Activated CD4-positive, alpha-beta T cell treated with anti-CD3 and anti-CD28 coated beads for 36 hours (primary cell): ENCODE measurements around the gene CRY2. TPM values are rescaled to one million over a fixed set of nuclear protein-coding genes. Genes with fewer than 3 reads are reported as not detected.
A peak's percentile ranks its signal among the peaks of the same experiment; 100 is the strongest.

Source experiments
- ATAC-seq: fragments of 200-7000 bp; cut with Tn5 transposase; one replicate; pipeline ENCODE4 v1.10.0; 2021; ENCODE audit warnings: mild to moderate bottlenecking, moderate library complexity
- CTCF ChIA-PET: fragments of 350-600 bp; sonication (Branson Sonifier 250); formaldehyde crosslinking; loops from one replicate; lab custom pipeline; 2021; ENCODE audit warnings: antibody characterized with exemption; lab: Charles Lee
- POLR2A ChIA-PET: fragments of 350-600 bp; sonication (Branson Sonifier 250); formaldehyde crosslinking; loops from one replicate; lab custom pipeline; 2021; ENCODE audit warnings: antibody characterized with exemption, inconsistent platforms; lab: Charles Lee
- DNase-seq: peaks from one replicate; pipeline ENCODE4 v3.0.0-alpha.2; 2020
- H3K27ac Mint-ChIP-seq: one replicate; pipeline ENCODE4 v1.8.0; 2021; ENCODE audit warnings: mixed read lengths
- H3K27me3 Mint-ChIP-seq: one replicate; pipeline ENCODE4 v1.8.0; 2021; ENCODE audit warnings: mixed read lengths
- H3K36me3 Mint-ChIP-seq: one replicate; pipeline ENCODE4 v1.8.0; 2021; ENCODE audit warnings: low read depth, mixed read lengths
- H3K4me1 Mint-ChIP-seq: one replicate; pipeline ENCODE4 v1.8.0; 2021; ENCODE audit warnings: mixed read lengths
- H3K4me3 Mint-ChIP-seq: one replicate; pipeline ENCODE4 v1.8.0; 2021; ENCODE audit warnings: mild to moderate bottlenecking, moderate library complexity, mixed read lengths
- H3K9me3 Mint-ChIP-seq: one replicate; pipeline ENCODE4 v1.8.0; 2021; ENCODE audit warnings: low read depth, mixed read lengths
- intact Hi-C, 2 experiments: fragments of 100-400 bp; cut with DNase I in 1 of 2; cut with micrococcal nuclease in 1 of 2; formaldehyde crosslinking; loops; one replicate each; pipeline versions ENCODE4 v1.14.2 to v1.15.1; 2022 to 2024; cut with DNase I, micrococcal nuclease
- total RNA-seq, 2 experiments: library from RNA; stranded (reverse); gene quantifications; one replicate each; pipeline ENCODE4 v1.2.3, GENCODE V29; 2021

Gene CRY2
- total RNA-seq, 2 experiments from 2014 or later = 13.1 to 14.1 TPM

DNA sequence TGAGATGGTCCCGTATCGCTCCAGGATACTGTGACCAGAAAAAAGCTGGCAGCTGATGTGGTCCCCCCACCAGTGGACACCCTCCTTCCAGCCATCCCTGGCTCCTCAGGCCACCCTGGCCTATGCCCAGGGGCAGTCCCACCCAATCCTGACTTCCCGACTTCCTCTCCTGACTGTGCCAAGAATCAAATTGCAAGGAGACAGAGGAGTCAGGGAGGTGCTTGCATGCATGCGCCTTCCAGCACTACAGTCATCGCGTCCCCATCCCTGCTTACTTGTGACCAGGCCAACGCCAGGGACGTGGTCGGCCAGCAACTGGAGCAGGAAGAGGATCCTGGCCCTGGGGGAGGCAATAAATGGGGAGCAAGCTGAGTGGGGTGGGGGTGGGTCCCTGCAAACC is 63.3 kb downstream of the CRY2 start:
- CTCF ChIA-PET = interaction anchor here (0.6 kb wide), 2 partner anchors 55 to 332 kb away, joined by 3 to 5 read pairs; no protein-coding TSS in a partner anchor
- Mint-ChIP-seq H3K27me3 (no peaks in the 10 kb centered on the region), H3K4me1 (peaks cover 6% of the 10 kb centered on the region), H3K4me3 (no peak overlapping the region), H3K36me3 (peaks cover 7% of the 10 kb centered on the region), H3K27ac (no peak overlapping the region), H3K9me3 (no peaks in the 10 kb centered on the region)
- DNase-seq (no peak), ATAC-seq (no peak)
- intact Hi-C loops = loop anchor here in 1 of 2 experiments (10.0 kb wide), 1 partner anchor 1346 kb away; the partner anchor contains the start of gene CD82
- POLR2A ChIA-PET = no interaction called here

DNA sequence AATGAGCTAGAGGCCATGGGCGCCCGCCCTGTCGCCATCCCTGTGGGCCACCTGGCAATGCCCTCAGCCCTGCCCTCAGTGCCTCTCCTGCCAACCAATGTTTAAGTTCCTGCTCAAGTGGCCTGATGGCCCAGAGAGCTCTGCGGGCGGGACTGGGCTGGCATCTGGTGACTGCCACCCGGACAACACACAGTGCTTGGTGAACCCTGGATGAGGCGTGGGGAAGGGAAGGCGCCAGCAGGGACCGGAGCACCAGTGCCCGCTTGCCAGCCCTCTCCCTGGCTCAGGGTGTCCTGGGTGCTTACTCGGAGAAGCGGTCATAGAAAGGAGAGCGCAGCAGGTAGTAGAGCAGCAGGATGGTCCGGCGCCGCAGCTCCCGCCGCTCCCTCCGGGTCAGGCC is 66.2 kb downstream of the CRY2 start:
- POLR2A ChIA-PET = no interaction called here
- no peak overlapping the region for H3K4me3 Mint-ChIP-seq
- CTCF ChIA-PET = no interaction called here
- intact Hi-C loops = loop anchor here in 1 of 2 experiments (10.0 kb wide), 1 partner anchor 1349 kb away; the partner anchor contains the start of gene CD82
- no peak for DNase-seq
- H3K27ac Mint-ChIP-seq = no peak overlapping the region
- no peaks in the 10 kb centered on the region for H3K9me3 Mint-ChIP-seq
- no peaks in the 10 kb centered on the region for H3K27me3 Mint-ChIP-seq
- no peak for ATAC-seq
- H3K36me3 Mint-ChIP-seq = peaks cover 10% of the 10 kb centered on the region
- peaks cover 17% of the 10 kb centered on the region for H3K4me1 Mint-ChIP-seq

DNA sequence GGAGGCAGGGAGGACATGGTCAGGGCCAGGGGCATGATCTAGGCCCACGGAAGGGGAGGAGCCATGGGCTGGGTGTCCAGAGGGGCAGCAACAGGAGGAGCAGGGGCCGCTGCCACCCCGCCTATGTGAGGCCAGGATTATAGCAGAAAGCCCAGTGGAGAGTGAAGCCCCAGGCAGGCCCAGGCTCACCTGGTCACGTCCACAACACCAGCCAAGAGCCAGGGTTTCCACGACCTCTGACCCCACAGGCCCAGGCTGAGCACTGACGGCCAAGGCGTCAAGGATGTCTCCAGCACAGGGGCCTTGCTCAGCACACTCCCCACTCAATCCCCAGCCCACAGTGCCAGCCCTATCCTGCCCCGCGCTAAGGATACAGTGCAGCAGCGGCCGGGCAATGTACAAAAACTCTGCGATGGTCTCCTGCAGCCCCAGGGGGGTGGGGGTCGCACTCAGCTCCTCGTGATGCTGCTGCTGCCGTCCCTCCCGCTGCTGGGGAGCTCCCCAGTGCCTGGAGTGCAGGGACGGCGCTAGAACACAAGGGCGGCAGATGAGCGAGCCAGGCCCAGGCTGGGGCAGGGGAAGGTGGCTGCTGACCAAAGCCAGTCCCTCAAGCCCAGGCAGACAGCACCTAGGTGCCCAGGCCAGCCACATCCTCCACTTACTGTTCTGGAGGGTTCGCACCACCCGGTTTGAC is 66.8 kb downstream of the CRY2 start:
- H3K27me3 Mint-ChIP-seq = no peaks in the 10 kb centered on the region
- ChIA-PET POLR2A (no interaction called here), CTCF (interaction anchor here (0.7 kb wide), 1 partner anchor 622 kb away, joined by 3 read pairs; no protein-coding TSS in a partner anchor)
- H3K9me3 Mint-ChIP-seq = no peaks in the 10 kb centered on the region
- no peak for ATAC-seq
- H3K4me3 Mint-ChIP-seq = no peak overlapping the region
- H3K4me1 Mint-ChIP-seq = peaks cover 23% of the 10 kb centered on the region
- intact Hi-C loops = loop anchor here in 1 of 2 experiments (10.0 kb wide), 1 partner anchor 1349 kb away; the partner anchor contains the start of gene CD82
- H3K36me3 Mint-ChIP-seq = peaks cover 10% of the 10 kb centered on the region
- no peak overlapping the region for H3K27ac Mint-ChIP-seq
- no peak for DNase-seq

DNA sequence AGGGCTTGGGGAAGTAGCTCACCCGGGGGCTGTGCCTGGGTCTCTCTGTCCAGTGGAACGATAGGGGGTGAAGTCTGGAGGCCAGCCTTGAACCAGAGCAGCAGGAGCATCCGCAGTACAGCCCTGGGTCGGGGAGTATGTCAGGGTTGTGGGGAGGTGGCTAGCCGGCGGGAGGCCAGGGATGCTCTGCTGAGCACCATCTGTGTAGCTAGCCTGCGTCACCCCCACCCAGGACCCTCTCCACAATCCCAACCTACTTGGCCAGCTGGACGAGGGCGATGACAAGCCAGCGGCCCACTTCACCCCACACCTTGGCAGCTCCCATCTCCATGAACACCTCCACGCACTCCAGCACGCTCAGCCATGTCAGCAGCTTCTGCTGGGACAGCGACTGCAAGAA is 68.2 kb downstream of the CRY2 start:
- Mint-ChIP-seq H3K4me3 (no peak overlapping the region), H3K36me3 (peaks cover 9% of the 10 kb centered on the region)

DNA sequence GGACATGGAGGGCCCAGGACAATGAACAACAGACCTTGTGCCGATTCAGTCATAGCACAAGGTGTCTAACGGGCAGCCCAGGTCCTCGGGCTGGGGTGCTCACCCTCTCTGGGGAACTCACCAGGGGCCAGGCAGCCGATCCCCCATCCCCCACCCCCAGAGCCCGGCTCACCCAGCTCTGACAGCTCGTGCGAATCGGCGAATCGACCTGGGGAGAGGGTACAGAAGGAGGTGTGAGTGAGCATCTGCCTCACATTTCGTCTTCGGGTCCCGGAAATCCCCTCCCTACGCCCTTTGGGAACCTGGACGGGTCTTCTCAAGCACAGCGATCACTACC is 70.0 kb downstream of the CRY2 start:
- POLR2A ChIA-PET = interaction anchor here (1.0 to 1.4 kb wide), 3 partner anchors 70 to 326 kb away, joined by 3 to 8 read pairs (median 7); partner anchors contain the start of genes CRY2 and SLC35C1
- peak overlapping the region; percentile 95 for H3K27ac Mint-ChIP-seq
- peaks cover 31% of the 10 kb centered on the region for H3K4me1 Mint-ChIP-seq
- CTCF ChIA-PET = interaction anchor here (0.7 to 1.1 kb wide), 3 partner anchors 47 to 473 kb away, joined by 4 to 5 read pairs (median 4); no protein-coding TSS in a partner anchor
- no peaks in the 10 kb centered on the region for H3K9me3 Mint-ChIP-seq
- intact Hi-C loops = loop anchor here (1.0 to 10.0 kb wide), 9 partner anchors 74 to 1850 kb away; partner anchors contain the start of genes ARFGAP2 (in 1 of the 2), CD82 (in 1 of the 2), CKAP5 (in 1 of the 2) and FNBP4 (in 1 of the 2)
- H3K36me3 Mint-ChIP-seq = peaks cover 6% of the 10 kb centered on the region
- no peak for ATAC-seq
- peaks cover 3% of the 10 kb centered on the region for H3K27me3 Mint-ChIP-seq
- peak; percentile 56 for DNase-seq
- peak overlapping the region; percentile 96 for H3K4me3 Mint-ChIP-seq

More for the DNA sequence above, 68.2 kb downstream of the CRY2 start:
- no peaks in the 10 kb centered on the region for H3K27me3 Mint-ChIP-seq
- H3K4me1 Mint-ChIP-seq = peaks cover 28% of the 10 kb centered on the region
- DNase-seq (no peak), ATAC-seq (no peak)
- POLR2A ChIA-PET = interaction anchor here (0.6 kb wide), 1 partner anchor 68 kb away, joined by 3 read pairs; no protein-coding TSS in a partner anchor
- intact Hi-C loops = loop anchor here (5.0 to 10.0 kb wide), 6 partner anchors 202 to 1852 kb away; partner anchors contain the start of genes ARFGAP2 (in 1 of the 2), CD82 (in 1 of the 2), CKAP5 (in 1 of the 2) and FNBP4 (in 1 of the 2)
- no peak overlapping the region for H3K27ac Mint-ChIP-seq
- H3K9me3 Mint-ChIP-seq = no peaks in the 10 kb centered on the region
- CTCF ChIA-PET = interaction anchor here (0.6 kb wide), 1 partner anchor 805 kb away, joined by 3 read pairs; no protein-coding TSS in a partner anchor

DNA sequence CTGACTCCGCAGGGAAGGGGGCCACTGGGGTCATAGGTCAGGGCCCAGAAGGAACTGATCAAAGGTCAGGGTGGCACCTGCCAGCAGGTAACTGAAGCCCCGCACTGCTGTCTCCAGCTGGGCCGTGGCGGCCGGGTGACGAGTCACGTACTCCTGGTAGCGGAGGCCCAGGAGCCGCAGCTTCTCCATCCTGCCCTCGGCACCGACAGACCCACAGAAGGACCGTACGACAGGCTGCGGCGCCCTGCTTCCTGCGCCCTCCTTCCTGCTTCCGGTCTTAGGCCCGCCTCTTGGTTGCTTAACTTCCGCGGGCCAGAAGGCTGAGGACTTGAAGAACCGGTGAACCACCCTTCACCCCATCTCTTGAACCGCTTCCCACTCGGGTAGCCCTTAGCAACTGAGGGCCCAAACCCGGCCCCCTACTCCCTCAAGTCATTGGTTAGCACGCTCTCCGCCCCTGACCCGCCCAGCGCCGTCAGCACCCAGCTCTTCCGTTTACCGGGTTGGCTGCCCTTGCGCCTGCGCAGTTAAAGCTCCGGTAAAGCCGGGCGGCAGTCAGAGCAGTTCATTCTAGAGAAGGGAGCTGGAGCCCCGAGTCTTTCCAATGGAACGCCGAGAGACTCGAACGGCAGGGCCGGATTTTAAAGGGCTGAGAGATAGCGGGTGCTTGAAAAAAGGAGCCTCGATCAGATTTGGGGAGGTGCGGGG is 70.5 kb downstream of the CRY2 start, which contains the start of gene PEX16:
PEX16 (minus strand) TSS at position 255 of the 708 bp plus-strand sequence; CDS start at position 189, 66 bp downstream.
- no peaks in the 10 kb centered on the region for H3K9me3 Mint-ChIP-seq
- H3K36me3 Mint-ChIP-seq = peaks cover 6% of the 10 kb centered on the region
- POLR2A ChIA-PET = interaction anchor here (0.6 to 1.4 kb wide), 4 partner anchors 71 to 493 kb away, joined by 3 to 8 read pairs (median 5); partner anchors contain the start of genes CRY2 and SLC35C1
- peak within 1 kb of the TSS; percentile 96 for H3K4me3 Mint-ChIP-seq
- H3K27me3 Mint-ChIP-seq = peaks cover 3% of the 10 kb centered on the region
- peaks cover 31% of the 10 kb centered on the region for H3K4me1 Mint-ChIP-seq
- DNase-seq (peak; percentile 97), ATAC-seq (peak; percentile 94)
- peak within 1 kb of the TSS; percentile 95 for H3K27ac Mint-ChIP-seq
- CTCF ChIA-PET = interaction anchor here (0.7 to 1.1 kb wide), 5 partner anchors 46 to 473 kb away, joined by 3 to 5 read pairs (median 4); no protein-coding TSS in a partner anchor
- intact Hi-C loops = loop anchor here (1.0 to 10.0 kb wide), 18 partner anchors 18 to 1850 kb away; partner anchors contain the start of genes CRY2 (in 2 of the 2), SLC35C1 (in 2 of the 2), ARFGAP2 (in 1 of the 2) and ARHGAP1 (in 1 of the 2)

DNA sequence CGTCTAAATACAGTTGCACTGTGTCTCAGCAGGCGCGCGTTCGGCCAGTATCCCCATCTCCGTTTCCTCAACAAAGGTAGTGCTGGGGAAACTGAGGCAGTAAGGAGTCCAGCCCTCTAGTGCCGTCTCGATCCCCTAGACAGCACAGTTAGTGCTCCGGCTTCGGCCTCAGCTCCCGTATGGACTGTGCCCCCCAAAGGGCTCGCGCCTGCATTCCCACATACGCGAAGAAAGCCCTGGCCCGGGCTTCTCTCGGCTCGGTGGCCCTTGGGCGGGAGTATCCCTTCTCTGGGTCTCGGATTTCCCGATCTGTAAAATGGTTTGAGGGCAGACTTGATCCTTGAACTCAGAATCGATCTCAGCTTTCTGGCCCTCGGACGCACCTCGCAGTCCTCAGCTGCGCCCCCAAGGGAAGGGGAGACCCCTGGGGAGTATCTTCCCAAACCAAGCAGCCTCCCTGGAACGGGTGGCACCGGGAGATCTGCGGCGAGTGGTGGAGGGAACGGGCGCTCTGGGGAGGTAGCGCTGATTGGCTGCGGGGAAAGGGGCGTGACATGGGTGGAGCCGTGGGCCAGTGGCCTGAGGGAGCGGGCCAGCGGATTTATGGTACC is 71.2 kb downstream of the CRY2 start:
- H3K27ac Mint-ChIP-seq = peak overlapping the region; percentile 95
- ATAC-seq (peak; percentile 28), DNase-seq (peak; percentile 81)
- H3K4me1 Mint-ChIP-seq = peaks cover 34% of the 10 kb centered on the region
- H3K9me3 Mint-ChIP-seq = no peaks in the 10 kb centered on the region
- H3K27me3 Mint-ChIP-seq = peaks cover 6% of the 10 kb centered on the region
- peak overlapping the region; percentile 96 for H3K4me3 Mint-ChIP-seq
- intact Hi-C loops = loop anchor here (1.0 to 10.0 kb wide), 17 partner anchors 19 to 1849 kb away; partner anchors contain the start of genes CRY2 (in 2 of the 2), ARFGAP2 (in 1 of the 2), ARHGAP1 (in 1 of the 2) and ATG13 (in 1 of the 2)
- ChIA-PET CTCF (interaction anchor here (0.7 to 1.1 kb wide), 6 partner anchors 46 to 472 kb away, joined by 3 to 5 read pairs (median 4); no protein-coding TSS in a partner anchor), POLR2A (interaction anchor here (0.6 to 1.4 kb wide), 4 partner anchors 71 to 492 kb away, joined by 3 to 8 read pairs (median 5); partner anchors contain the start of genes CRY2 and SLC35C1)
- H3K36me3 Mint-ChIP-seq = peaks cover 6% of the 10 kb centered on the region

DNA sequence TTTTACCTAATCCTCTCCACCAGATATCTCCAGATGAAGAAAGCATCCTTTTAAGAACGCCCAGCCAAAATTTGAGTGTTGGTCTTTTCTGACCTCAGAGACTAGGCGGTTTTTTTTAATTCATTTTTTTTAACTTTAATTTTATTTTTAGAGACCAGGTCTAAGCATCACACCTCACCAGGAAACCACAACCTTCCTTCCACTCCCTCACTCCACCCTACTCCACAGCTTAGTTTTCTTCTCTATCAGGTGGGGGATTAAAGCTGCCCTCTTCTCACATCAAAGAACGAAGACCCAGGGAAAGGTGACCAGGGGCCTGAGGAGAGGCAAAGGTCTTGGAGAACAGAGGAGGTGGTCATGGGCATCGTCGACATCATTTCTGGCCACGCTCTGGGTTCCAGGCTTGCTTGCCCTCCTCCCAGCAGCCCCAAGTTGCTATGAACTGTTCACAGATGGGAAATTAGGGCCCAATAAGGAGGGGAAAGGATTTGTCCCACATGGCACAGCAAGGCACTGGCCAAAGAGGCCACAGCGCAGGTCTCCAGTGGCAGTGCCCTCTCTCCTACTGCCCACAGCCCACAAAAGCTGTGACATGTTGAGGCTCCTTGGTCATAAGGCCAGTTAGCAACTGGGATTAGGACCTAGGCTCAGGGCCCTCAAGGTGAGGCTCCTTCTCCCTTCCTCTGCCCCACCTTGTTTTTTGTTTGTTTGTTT is 71.8 kb downstream of the CRY2 start:
- no peaks in the 10 kb centered on the region for H3K9me3 Mint-ChIP-seq
- CTCF ChIA-PET = interaction anchor here (0.7 to 1.1 kb wide), 2 partner anchors 75 to 435 kb away, joined by 3 to 4 read pairs; no protein-coding TSS in a partner anchor
- H3K4me3 Mint-ChIP-seq = peak overlapping the region; percentile 96
- peaks cover 7% of the 10 kb centered on the region for H3K27me3 Mint-ChIP-seq
- H3K27ac Mint-ChIP-seq = peak overlapping the region; percentile 95
- peaks cover 6% of the 10 kb centered on the region for H3K36me3 Mint-ChIP-seq
- H3K4me1 Mint-ChIP-seq = peaks cover 34% of the 10 kb centered on the region
- ATAC-seq (no peak), DNase-seq (no peak)
- POLR2A ChIA-PET = interaction anchor here (0.6 to 1.4 kb wide), 2 partner anchors 72 kb away, joined by 3 to 8 read pairs; partner anchors contain the start of gene CRY2
- intact Hi-C loops = loop anchor here (1.0 to 10.0 kb wide), 17 partner anchors 20 to 1848 kb away; partner anchors contain the start of genes CRY2 (in 2 of the 2), ARFGAP2 (in 1 of the 2), ARHGAP1 (in 1 of the 2) and ATG13 (in 1 of the 2)

DNA sequence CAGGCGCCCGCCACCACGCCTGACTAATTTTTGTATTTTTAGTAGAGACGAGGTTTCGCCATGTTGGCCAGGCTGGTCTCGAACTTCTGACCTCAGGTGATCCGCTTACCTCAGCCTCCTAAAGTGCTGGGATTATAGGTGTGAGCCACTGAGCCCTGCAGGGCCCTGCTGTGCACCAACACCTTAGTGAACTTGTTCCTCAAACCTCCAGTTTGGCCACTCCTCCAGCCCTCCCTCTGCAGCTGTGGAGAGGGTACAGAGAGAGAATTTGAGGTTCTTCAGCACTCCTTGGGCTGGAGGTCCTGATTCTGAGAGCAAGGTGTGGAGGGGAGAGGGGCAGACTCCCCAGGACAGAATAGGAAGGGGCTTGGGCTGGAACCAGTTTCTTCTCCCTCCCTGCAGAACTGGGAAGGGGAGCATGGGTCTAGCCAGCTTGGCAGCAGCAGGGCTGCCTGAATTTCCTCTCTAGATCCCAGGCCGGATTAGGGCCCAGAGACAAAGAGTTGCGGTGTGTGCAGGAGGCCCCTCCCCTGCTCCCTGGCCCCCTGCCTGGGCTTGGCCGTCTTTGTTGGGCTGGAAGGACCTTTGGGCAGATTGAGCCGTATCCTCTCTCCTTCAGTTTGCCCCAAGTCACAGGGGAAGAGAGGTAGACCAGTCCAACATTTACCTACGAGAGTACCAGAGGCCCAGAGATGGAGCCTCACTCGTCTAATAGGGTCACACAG is 72.7 kb downstream of the CRY2 start:
- Mint-ChIP-seq H3K36me3 (peaks cover 3% of the 10 kb centered on the region), H3K9me3 (no peaks in the 10 kb centered on the region), H3K4me3 (no peak overlapping the region), H3K4me1 (peaks cover 34% of the 10 kb centered on the region), H3K27me3 (peaks cover 10% of the 10 kb centered on the region), H3K27ac (no peak overlapping the region)
- ChIA-PET CTCF (no interaction called here), POLR2A (interaction anchor here (0.6 kb wide), 1 partner anchor 73 kb away, joined by 3 read pairs; no protein-coding TSS in a partner anchor)
- intact Hi-C loops = loop anchor here (2.0 to 10.0 kb wide), 7 partner anchors 197 to 1847 kb away; partner anchors contain the start of genes ARFGAP2 (in 1 of the 2), CD82 (in 1 of the 2), CKAP5 (in 1 of the 2) and CSTPP1 (in 1 of the 2)
- ATAC-seq = no peak
- no peak for DNase-seq
